ENCODE measurements around the gene DIDO1.
A peak's percentile ranks its signal among the peaks of the same experiment; 100 is the strongest.

DIDO1 gene

GRCh38 chr20:62879275-62880146, 46.8 kb downstream of the DIDO1 start:
- no peak for DNase-seq (ENCODE audit: low read depth, low spot score)

- DNase-seq (ENCODE audit: low read depth, low spot score), result peak; percentile 74
Observed at GRCh38 chr20:62878244-62879038, 47.9 kb downstream of the DIDO1 start.

DNA sequence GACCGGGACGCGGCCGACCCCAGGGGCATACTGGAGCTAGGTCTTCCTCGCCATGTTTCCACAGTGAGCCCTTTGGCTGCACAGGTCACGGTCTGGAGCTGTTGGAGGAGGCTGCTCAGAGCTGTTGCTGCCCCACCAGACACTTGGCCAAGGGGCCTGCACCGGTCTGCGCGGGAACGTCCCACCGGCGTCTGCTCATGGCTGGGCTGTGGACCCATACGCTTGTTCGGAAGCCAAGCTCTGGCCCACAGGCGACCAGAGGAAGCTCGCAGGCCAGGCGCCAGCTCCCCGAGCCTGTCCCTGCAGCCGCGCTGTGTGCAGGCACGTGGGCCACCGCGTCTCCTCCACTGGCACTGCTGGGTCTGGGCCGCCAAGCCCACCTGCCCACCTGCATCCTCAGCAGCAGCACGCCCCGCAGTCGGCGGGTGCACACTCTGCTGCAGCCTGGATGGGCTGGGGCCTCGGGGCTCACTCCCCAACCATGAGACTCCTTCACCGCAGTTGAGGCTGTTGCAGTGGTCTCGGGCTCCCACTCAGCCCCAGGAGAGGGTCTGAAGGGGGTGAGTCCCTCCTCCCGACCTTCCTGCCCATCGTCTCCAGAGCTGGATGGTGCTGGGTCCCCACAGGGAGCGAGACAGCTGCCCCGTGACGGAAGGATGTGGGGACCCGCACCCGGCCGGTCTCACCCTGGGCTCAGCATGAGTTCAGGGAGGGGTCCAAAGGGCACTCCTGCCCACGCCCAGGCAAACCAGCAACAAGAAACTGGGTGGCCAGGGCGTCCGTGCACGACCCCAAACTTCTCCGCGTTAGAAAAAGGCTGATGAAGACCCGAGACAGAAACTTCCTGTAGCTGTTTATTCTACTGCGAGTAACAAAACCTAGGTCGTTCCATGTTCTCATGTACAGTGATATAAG, 49.1 kb downstream of the DIDO1 start:
- peak; percentile 94 for DNase-seq (ENCODE audit: low read depth, low spot score)

GRCh38 chr20:62876501-62876901, 49.8 kb downstream of the DIDO1 start:
- DNase-seq (ENCODE audit: low read depth, low spot score), result no peak

GRCh38 chr20:62875419-62876361, 50.6 kb downstream of the DIDO1 start:
- peak; percentile 94 for DNase-seq (ENCODE audit: low read depth, low spot score)

DNA sequence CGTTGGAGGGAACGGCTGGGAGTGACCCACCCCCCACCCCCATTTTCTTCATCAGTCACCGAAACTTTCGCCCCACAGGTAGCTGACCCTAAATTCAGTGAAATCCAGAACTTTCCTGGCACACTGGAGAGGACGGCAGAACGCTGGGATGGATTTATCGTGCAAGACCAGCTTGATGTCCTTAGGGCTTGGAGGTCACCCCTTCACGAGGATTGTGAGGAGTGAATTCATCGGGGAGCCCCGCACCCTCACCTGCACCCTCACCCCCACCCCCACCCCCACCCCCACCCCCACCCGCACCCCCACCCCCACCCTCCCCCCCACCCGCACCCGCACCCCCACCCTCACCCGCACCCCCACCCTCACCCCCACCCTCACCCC, 51.4 kb downstream of the DIDO1 start:
- no peak for DNase-seq (ENCODE audit: low read depth, low spot score)

GRCh38 chr20:62873681-62874031, 52.6 kb downstream of the DIDO1 start:
- DNase-seq (ENCODE audit: low read depth, low spot score), result peak; percentile 65

DNA sequence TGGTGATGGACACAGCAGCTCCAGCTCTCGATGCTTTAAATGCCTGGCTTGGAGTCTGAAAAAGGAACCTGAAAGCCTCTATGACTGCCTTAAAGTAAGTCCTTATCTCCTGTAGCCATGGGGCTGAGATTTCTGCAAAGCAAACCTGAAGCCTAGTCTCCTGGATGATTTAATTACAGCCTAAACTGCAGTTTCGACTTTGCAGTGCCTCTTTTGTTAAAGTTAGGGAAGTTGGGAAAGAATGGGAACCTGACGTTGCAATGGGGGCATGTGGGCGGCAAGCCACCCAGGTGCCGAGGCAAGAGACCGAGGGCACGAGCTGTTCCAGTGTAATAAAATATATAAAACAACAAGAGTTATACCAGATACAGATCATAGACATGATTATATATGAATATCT, 53.0 kb downstream of the DIDO1 start:
- no peak for DNase-seq (ENCODE audit: low read depth, low spot score)

- no peak for DNase-seq (ENCODE audit: low read depth, low spot score)
Observed at GRCh38 chr20:62872862-62873261, 53.4 kb downstream of the DIDO1 start.

- no peak for DNase-seq (ENCODE audit: low read depth, low spot score)
Observed at GRCh38 chr20:62872184-62872847, 54.0 kb downstream of the DIDO1 start.

- DNase-seq (ENCODE audit: low read depth, low spot score), result no peak
Observed at GRCh38 chr20:62864207-62864606, 62.1 kb downstream of the DIDO1 start.

GRCh38 chr20:62861726-62862336, 64.5 kb downstream of the DIDO1 start, which contains the start of gene TCFL5:
TSS of gene TCFL5 (minus strand) at chr20:62861822. CDS start at chr20:62861670, 152 bp downstream.
- peak; percentile 83 for DNase-seq (ENCODE audit: low read depth, low spot score)

DNA sequence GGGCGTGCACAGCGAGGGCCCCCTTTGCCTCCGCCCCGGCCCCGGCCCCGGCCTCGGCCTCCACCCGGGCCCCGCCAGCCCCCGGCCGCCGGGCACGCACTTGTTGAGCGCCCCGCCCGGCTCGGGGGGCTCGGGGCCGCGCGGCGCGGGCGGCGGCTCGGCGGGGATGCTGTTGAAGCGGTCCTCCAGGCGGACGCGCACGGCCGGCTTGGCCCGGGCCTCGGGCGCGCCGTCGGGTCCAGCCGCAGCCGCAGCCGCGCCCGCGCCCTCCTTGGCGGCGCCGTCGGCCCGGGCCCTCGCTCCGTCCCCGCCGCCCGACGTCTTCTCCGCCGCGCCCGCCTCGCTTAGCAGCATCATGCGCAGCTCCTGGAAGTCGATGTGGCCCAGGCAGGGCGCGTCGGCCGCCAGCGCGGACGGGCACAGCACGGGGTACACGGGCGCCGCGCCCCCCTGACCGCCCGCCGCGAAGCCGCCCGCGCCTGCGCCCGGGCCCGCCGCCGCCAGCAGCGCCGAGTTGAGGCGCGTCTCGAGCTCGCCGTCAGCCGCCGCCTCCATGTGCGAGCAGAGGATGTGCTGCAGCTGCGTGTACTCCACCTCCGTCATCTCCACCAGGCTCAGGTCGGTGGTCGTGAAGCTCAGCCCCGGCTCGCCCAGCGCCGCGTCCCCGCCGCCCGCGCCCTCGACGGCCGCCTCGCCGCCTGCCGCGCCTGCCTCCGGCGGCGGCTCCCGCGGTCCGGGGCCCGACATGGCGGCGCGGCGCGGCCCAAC, 65.2 kb downstream of the DIDO1 start:
- no peak for DNase-seq (ENCODE audit: low read depth, low spot score)

DNA sequence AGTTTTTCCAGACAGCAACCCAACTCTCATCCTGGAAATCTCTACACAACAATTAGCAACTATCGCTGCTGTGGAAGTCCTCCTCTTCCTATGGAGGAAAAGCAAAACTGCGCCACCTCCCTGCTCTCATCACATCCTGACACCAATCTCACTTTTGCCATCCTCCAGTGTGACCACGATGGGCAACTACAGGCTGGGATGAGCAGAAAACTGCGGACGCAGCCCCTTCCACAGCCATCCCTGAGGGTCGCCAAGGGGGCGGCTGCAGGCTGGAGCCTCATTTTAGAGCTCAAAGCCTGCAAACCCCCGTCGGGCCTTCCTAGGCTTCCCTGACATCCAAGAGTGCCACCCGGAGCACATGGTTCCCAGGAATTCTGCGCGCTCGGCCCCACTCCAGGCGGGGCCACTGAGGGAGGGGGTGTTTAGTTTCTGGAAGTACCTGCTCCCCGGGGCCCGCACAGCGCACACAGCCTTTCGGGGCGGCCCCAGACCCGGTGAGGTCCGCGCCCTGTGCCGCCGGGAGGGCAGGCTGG, 65.8 kb downstream of the DIDO1 start:
- peak; percentile 50 for DNase-seq (ENCODE audit: low read depth, low spot score)

DNA sequence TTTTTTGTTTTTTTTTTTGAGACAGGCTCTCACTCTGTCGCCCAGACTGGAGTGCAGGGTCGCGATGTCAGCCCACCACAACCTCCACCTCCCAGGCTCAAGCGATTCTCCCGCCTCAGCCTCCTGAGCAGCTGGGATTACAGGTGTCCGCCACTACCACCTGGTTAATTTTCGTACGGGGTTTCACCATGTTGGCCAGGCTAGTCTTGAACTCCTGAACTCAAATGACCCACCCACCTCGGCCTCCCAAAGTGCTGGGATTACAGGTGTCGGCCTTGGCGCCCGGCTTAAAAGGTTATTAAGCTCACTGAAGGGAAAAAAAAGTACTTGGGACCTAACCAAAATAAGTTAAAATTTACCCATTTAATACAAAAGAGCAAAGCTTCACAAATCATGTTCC, 66.6 kb downstream of the DIDO1 start:
- no peak for DNase-seq (ENCODE audit: low read depth, low spot score)

DNA sequence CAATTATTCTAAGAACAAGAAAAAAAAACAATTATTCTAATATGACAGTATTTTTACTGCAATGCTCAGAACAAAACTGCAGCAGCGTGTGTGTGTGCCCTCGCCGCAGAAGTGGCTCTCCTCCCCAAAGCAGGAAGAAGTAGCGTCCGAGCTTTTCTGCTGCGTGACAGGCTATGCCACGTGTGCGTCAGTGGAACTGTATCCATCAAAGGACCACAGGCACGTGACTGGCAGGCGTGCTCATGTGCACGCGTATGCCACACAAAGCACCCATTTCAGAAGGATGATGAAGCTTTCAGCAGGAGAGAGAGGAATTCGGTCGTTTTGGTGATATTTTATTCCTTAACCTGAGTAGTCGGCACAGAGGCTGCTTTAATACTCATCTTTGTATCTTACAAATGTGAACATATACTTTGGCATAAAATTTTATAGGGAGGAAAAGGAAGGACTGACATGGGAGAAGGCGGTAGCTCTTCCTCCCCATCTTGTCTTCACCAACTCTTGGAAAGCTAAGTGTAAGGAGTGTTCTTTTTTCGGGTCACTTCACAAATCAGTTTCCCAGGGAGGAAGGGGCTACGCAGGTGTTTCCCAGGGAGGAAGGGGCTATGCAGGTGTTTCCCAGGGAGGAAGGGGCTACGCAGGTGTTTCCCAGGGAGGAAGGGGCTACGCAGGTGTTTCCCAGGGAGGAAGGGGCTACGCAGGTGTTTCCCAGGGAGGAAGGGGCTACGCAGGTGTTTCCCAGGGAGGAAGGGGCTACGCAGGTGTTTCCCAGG, 68.1 kb downstream of the DIDO1 start:
- no peak for DNase-seq (ENCODE audit: low read depth, low spot score)

DNA sequence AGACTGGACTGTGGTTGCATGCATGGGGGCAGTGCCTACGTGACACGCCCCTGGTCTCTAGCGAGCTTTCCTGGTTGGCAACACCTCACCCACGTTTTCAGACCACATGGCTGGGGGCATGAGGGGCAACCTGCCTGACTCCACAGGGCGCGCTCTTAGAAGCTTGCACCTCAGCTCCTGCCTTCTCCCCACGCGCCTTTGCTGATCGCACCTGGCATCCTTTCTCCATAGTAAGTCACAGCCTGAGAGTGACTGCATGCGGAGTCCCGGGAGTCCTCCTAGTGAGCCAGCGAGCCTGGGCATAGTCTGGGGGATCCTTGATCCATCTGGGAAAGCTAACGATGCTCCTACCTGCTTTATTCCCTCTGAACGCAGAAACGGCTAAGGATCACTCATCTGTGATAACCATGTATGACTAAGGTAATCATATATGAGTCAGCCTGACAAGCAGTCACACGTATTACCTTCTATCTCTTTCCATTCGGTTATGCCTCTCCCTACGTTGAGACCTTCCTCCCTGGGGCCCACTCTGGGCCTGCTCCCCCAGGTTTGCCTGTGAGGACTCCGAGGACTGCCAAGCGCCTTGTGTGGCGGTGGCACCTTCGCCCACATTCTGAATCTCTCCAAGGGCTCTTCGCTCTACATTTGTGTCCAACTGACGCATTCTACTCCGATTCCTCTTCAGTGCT, 69.2 kb downstream of the DIDO1 start:
- DNase-seq (ENCODE audit: low read depth, low spot score), result no peak

Data from ELF-1 (cell line).